HEK293 (cell line): Measurements from ENCODE around the gene STING1.

ENCODE experiments used
- GLIS1 ChIP-seq: fragments of 450-650 bp; formaldehyde crosslinking; IDR thresholded peaks from 2 replicates; pipeline ENCODE4 v1.5.1; 2016; ENCODE audit warnings: missing biosample characterization, missing genetic modification characterization
- GLIS2 ChIP-seq: fragments of 450-650 bp; formaldehyde crosslinking; IDR thresholded peaks from 2 replicates; pipeline ENCODE4 v1.5.1; 2016; ENCODE audit warnings: missing biosample characterization, missing genetic modification characterization
- KLF17 ChIP-seq: fragments of 450-650 bp; formaldehyde crosslinking; IDR thresholded peaks from 2 replicates; pipeline ENCODE4 v1.5.1; 2016; ENCODE audit warnings: missing biosample characterization, missing genetic modification characterization
- KLF8 ChIP-seq: fragments of 450-650 bp; formaldehyde crosslinking; IDR thresholded peaks from 2 replicates; pipeline ENCODE4 v1.5.1; 2016; ENCODE audit warnings: missing biosample characterization, missing genetic modification characterization
- KLF9 ChIP-seq: fragments of 450-650 bp; formaldehyde crosslinking; IDR thresholded peaks from 2 replicates; pipeline ENCODE4 v1.5.1; 2016; ENCODE audit warnings: missing biosample characterization, missing genetic modification characterization, low read depth
- REPIN1 ChIP-seq: fragments of 450-650 bp; formaldehyde crosslinking; IDR thresholded peaks from 2 replicates; pipeline ENCODE4 v1.5.1; 2017; ENCODE audit warnings: missing biosample characterization, missing genetic modification characterization, low read depth
- SCRT1 ChIP-seq: fragments of 450-650 bp; formaldehyde crosslinking; IDR thresholded peaks from 2 replicates; pipeline ENCODE4 v1.5.1; 2016; ENCODE audit warnings: missing biosample characterization, missing genetic modification characterization, borderline replicate concordance
- SETDB1 ChIP-seq: IDR thresholded peaks from one replicate; pipeline ENCODE4 v1.6.1; 2017; ENCODE audit warnings: mild to moderate bottlenecking, low read length, moderate library complexity, mixed read lengths; ENCODE audit not compliant: insufficient read length
- SP3 ChIP-seq: fragments of 450-650 bp; formaldehyde crosslinking; IDR thresholded peaks from 2 replicates; pipeline ENCODE4 v1.5.1; 2016; ENCODE audit warnings: missing biosample characterization, missing genetic modification characterization
- WT1 ChIP-seq: fragments of 450-650 bp; formaldehyde crosslinking; IDR thresholded peaks from 2 replicates; pipeline ENCODE4 v1.5.1; 2016; ENCODE audit warnings: missing biosample characterization, missing genetic modification characterization
- ZBTB48 ChIP-seq: fragments of 450-650 bp; formaldehyde crosslinking; IDR thresholded peaks from 2 replicates; pipeline ENCODE4 v1.5.1; 2016; ENCODE audit warnings: missing biosample characterization, missing genetic modification characterization
- ZEB2 ChIP-seq: fragments of 450-650 bp; formaldehyde crosslinking; IDR thresholded peaks from 2 replicates; pipeline ENCODE4 v1.5.1; 2016; ENCODE audit warnings: missing biosample characterization, missing genetic modification characterization
- ZNF10 ChIP-seq: fragments of 450-650 bp; formaldehyde crosslinking; IDR thresholded peaks from 2 replicates; pipeline ENCODE4 v1.5.1; 2017; ENCODE audit warnings: missing biosample characterization, missing genetic modification characterization
- ZNF24 ChIP-seq: fragments of 450-650 bp; formaldehyde crosslinking; IDR thresholded peaks from 2 replicates; pipeline ENCODE4 v1.5.1; 2016; ENCODE audit warnings: missing biosample characterization, missing genetic modification characterization
- ZNF544 ChIP-seq: fragments of 450-650 bp; formaldehyde crosslinking; IDR thresholded peaks from 2 replicates; pipeline ENCODE4 v1.5.0; 2017; ENCODE audit warnings: missing biosample characterization, missing genetic modification characterization
- ZNF596 ChIP-seq: fragments of 450-650 bp; IDR thresholded peaks from 2 replicates; pipeline ENCODE4 v1.5.0; 2018; ENCODE audit warnings: missing biosample characterization, mild to moderate bottlenecking, missing genetic modification characterization, moderate library complexity
- ZNF626 ChIP-seq: fragments of 450-650 bp; sonication (Bioruptor Pico); formaldehyde crosslinking; IDR thresholded peaks from 2 replicates; pipeline ENCODE4 v1.5.1; 2018; ENCODE audit warnings: missing biosample characterization, missing genetic modification characterization, inconsistent platforms
- ZNF76 ChIP-seq: fragments of 450-650 bp; formaldehyde crosslinking; IDR thresholded peaks from 2 replicates; pipeline ENCODE4; 2016; ENCODE audit warnings: low read depth, missing biosample characterization, missing genetic modification characterization, borderline replicate concordance
- ZSCAN30 ChIP-seq: fragments of 450-650 bp; IDR thresholded peaks from 2 replicates; pipeline ENCODE4 v1.5.1; 2018; ENCODE audit warnings: missing biosample characterization, mild to moderate bottlenecking, missing genetic modification characterization, moderate library complexity
- ZXDB ChIP-seq: fragments of 450-650 bp; formaldehyde crosslinking; IDR thresholded peaks from 2 replicates; pipeline ENCODE4 v1.5.1; 2016; ENCODE audit warnings: missing biosample characterization, missing genetic modification characterization
- TF ChIP-seq, protein P1 (sequence below): fragments of 450-650 bp; formaldehyde crosslinking; conservative IDR thresholded peaks from 2 replicates; pipeline ENCODE4 v1.5.1; 2016; ENCODE audit warnings: low read depth, missing biosample characterization, missing genetic modification characterization
- TF ChIP-seq, protein P2 (sequence below): fragments of 450-650 bp; formaldehyde crosslinking; IDR thresholded peaks from 2 replicates; pipeline ENCODE4 v1.5.1; 2016; ENCODE audit warnings: missing biosample characterization, missing genetic modification characterization
- TF ChIP-seq, protein P3 (sequence below): fragments of 450-650 bp; formaldehyde crosslinking; IDR thresholded peaks from 2 replicates; pipeline ENCODE4 v1.5.1; 2016; ENCODE audit warnings: missing biosample characterization, missing genetic modification characterization
- TF ChIP-seq, protein P4 (sequence below): sonication (generic); formaldehyde crosslinking; IDR thresholded peaks from 2 replicates; pipeline ENCODE4 v1.8.1; 2022; ENCODE audit warnings: mild to moderate bottlenecking, moderate library complexity, missing genetic modification reagents

STING1 gene

DNA sequence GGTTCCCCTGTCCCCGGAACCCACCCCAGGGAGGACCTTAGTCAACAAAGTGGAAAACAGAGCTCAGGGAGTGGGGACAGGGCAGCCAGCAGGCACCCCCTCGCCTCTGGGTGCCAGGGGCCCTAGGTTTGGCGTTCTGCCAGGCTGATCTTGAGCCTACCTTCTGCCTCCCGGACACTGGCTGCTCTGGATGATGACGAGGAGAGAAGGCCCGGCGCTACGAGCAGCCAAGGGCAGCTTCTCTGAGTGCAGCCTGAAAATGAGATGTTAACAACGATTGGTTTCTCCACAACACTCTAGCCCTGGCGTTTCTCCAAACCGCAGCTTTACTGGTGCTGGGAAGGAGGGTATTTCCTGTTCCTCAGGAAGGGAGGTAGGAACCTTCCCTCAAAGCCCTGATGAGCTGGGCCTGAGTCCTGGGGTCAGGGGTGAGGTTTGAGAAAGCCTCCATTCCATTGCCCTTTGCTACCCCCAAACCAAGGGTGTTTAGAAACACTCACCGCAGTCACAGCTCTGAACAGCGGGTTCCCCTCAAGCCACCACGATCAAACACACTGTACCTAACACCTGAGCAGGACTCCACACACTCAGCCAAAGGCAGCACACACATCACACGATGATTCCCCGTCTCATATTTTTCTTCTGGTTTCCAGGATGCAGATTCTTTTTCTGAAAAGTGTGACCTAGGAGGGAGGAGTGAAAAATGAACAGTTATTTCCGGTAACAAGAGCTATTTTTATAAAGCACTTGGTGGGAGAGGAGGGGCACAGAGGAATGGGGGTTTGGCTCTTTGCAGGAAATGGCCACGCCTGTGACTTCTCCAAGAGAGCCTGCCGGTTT lies at the start of gene STING1 (continued):
- TF ChIP-seq, protein P1, sequence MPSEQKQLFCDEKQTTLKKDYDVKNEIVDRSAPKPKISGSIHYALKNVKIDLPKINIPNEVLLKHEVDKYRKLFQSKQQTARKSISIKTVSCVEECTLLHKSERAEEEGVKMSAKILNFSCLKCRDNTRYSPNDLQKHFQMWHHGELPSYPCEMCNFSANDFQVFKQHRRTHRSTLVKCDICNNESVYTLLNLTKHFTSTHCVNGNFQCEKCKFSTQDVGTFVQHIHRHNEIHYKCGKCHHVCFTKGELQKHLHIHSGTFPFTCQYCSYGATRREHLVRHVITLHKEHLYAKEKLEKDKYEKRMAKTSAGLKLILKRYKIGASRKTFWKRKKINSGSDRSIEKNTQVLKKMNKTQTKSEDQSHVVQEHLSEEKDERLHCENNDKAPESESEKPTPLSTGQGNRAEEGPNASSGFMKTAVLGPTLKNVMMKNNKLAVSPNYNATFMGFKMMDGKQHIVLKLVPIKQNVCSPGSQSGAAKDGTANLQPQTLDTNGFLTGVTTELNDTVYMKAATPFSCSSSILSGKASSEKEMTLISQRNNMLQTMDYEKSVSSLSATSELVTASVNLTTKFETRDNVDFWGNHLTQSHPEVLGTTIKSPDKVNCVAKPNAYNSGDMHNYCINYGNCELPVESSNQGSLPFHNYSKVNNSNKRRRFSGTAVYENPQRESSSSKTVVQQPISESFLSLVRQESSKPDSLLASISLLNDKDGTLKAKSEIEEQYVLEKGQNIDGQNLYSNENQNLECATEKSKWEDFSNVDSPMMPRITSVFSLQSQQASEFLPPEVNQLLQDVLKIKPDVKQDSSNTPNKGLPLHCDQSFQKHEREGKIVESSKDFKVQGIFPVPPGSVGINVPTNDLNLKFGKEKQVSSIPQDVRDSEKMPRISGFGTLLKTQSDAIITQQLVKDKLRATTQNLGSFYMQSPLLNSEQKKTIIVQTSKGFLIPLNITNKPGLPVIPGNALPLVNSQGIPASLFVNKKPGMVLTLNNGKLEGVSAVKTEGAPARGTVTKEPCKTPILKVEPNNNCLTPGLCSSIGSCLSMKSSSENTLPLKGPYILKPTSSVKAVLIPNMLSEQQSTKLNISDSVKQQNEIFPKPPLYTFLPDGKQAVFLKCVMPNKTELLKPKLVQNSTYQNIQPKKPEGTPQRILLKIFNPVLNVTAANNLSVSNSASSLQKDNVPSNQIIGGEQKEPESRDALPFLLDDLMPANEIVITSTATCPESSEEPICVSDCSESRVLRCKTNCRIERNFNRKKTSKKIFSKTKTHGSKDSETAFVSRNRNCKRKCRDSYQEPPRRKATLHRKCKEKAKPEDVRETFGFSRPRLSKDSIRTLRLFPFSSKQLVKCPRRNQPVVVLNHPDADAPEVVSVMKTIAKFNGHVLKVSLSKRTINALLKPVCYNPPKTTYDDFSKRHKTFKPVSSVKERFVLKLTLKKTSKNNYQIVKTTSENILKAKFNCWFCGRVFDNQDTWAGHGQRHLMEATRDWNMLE (tag by site-specific recombination): peak; percentile 91
- TF ChIP-seq, protein P2, sequence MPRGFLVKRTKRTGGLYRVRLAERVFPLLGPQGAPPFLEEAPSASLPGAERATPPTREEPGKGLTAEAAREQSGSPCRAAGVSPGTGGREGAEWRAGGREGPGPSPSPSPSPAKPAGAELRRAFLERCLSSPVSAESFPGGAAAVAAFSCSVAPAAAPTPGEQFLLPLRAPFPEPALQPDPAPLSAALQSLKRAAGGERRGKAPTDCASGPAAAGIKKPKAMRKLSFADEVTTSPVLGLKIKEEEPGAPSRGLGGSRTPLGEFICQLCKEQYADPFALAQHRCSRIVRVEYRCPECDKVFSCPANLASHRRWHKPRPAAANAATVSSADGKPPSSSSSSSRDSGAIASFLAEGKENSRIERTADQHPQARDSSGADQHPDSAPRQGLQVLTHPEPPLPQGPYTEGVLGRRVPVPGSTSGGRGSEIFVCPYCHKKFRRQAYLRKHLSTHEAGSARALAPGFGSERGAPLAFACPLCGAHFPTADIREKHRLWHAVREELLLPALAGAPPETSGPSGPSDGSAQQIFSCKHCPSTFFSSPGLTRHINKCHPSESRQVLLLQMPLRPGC: 0 out of 2 replicates have a peak, but pooled peaks have one; percentile 66
- TF ChIP-seq SCRT1: 0 out of 2 replicates have a peak, but pooled peaks have one; percentile 25
- TF ChIP-seq ZNF10: peak; percentile 76; the same call in 1 of the 2 replicates
- TF ChIP-seq KLF9 (tag by site-specific recombination): 0 out of 2 replicates have a peak, but pooled peaks have one; percentile 3
- TF ChIP-seq WT1 (tag by site-specific recombination): peak; percentile 76
- TF ChIP-seq ZNF544 (tag by site-specific recombination): no peak
- TF ChIP-seq ZNF626 (tag by site-specific recombination): no peak
- TF ChIP-seq ZBTB48 (tag by site-specific recombination): peak; percentile 89
- peak; percentile 71; the same call in 1 of the 2 replicates for TF ChIP-seq GLIS2 (tag by site-specific recombination)
- peak; percentile 90 for TF ChIP-seq ZXDB (tag by site-specific recombination)
- peak; percentile 68 for TF ChIP-seq ZEB2 (tag by site-specific recombination)
- peak; percentile 54 for TF ChIP-seq SP3 (tag by site-specific recombination)
- peak; percentile 85 for TF ChIP-seq GLIS1
- TF ChIP-seq KLF8 (tag by site-specific recombination): peak; percentile 39; the same call in 1 of the 2 replicates
- TF ChIP-seq, protein P3, sequence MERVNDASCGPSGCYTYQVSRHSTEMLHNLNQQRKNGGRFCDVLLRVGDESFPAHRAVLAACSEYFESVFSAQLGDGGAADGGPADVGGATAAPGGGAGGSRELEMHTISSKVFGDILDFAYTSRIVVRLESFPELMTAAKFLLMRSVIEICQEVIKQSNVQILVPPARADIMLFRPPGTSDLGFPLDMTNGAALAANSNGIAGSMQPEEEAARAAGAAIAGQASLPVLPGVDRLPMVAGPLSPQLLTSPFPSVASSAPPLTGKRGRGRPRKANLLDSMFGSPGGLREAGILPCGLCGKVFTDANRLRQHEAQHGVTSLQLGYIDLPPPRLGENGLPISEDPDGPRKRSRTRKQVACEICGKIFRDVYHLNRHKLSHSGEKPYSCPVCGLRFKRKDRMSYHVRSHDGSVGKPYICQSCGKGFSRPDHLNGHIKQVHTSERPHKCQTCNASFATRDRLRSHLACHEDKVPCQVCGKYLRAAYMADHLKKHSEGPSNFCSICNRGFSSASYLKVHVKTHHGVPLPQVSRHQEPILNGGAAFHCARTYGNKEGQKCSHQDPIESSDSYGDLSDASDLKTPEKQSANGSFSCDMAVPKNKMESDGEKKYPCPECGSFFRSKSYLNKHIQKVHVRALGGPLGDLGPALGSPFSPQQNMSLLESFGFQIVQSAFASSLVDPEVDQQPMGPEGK (tag by site-specific recombination): peak; percentile 51
- TF ChIP-seq ZNF24 (tag by site-specific recombination): peak; percentile 75
- no peak for TF ChIP-seq SETDB1
- TF ChIP-seq KLF17 (tag by site-specific recombination): peak; percentile 67
- peak; percentile 26; the same call in 1 of the 2 replicates for TF ChIP-seq ZNF76 (tag by site-specific recombination)
- TF ChIP-seq REPIN1: no peak
- TF ChIP-seq, protein P4, sequence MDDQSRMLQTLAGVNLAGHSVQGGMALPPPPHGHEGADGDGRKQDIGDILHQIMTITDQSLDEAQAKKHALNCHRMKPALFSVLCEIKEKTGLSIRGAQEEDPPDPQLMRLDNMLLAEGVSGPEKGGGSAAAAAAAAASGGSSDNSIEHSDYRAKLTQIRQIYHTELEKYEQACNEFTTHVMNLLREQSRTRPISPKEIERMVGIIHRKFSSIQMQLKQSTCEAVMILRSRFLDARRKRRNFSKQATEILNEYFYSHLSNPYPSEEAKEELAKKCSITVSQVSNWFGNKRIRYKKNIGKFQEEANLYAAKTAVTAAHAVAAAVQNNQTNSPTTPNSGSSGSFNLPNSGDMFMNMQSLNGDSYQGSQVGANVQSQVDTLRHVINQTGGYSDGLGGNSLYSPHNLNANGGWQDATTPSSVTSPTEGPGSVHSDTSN (CRISPR knock-in tag): no peak
- TF ChIP-seq ZNF596 (tag by site-specific recombination): no peak
- TF ChIP-seq ZSCAN30 (tag by site-specific recombination): peak; percentile 80; the same call in 1 of the 2 replicates
